Parathyroid adenoma (tissue), 2 donors: ENCODE data around the gene DCHS2.

Experiments
- H2AFZ ChIP-seq: fragments of 300-600 bp; sonication (generic); one replicate; pipeline ENCODE4 v1.7.0; 2017; ENCODE audit warnings: antibody characterized with exemption, mild to moderate bottlenecking
- H3K27ac ChIP-seq: fragments of 300-600 bp; sonication (generic); one replicate; pipeline ENCODE4 v1.7.0; 2017
- H3K27me3 ChIP-seq: fragments of 300-600 bp; sonication (generic); one replicate; pipeline ENCODE4 v1.7.0; 2017; ENCODE audit warnings: low read length; ENCODE audit not compliant: control insufficient read depth, insufficient read depth
- H3K36me3 ChIP-seq: fragments of 300-600 bp; sonication (generic); one replicate; pipeline ENCODE4 v1.7.0; 2017; ENCODE audit warnings: low read length; ENCODE audit not compliant: control insufficient read depth, insufficient read depth
- H3K4me1 ChIP-seq: fragments of 300-600 bp; sonication (generic); one replicate; pipeline ENCODE4 v1.7.0; 2017; ENCODE audit warnings: control low read depth
- H3K4me2 ChIP-seq: fragments of 300-600 bp; sonication (generic); one replicate; pipeline ENCODE4 v1.7.0; 2017; ENCODE audit warnings: low read length
- H3K4me3 ChIP-seq: fragments of 300-600 bp; sonication (generic); one replicate; pipeline ENCODE4 v1.7.0; 2017; ENCODE audit warnings: low read depth, low read length
- H3K79me2 ChIP-seq: fragments of 300-600 bp; sonication (generic); one replicate; pipeline ENCODE4 v1.7.0; 2017; ENCODE audit warnings: control low read depth
- H3K9ac ChIP-seq: fragments of 300-600 bp; sonication (generic); one replicate; pipeline ENCODE4 v1.7.0; 2017; ENCODE audit warnings: mild to moderate bottlenecking
- H3K9me3 ChIP-seq: fragments of 300-600 bp; sonication (generic); one replicate; pipeline ENCODE4 v1.7.0; 2017; ENCODE audit warnings: low read length; ENCODE audit not compliant: control insufficient read depth
- CTCF ChIP-seq: fragments of 300-600 bp; sonication (generic); IDR thresholded peaks from one replicate; pipeline ENCODE4 v1.7.0; 2017; ENCODE audit warnings: antibody characterized with exemption, mild to moderate bottlenecking
- donor health status: primary hyperparathyroidism.

DCHS2 gene

GRCh38 chr4:154211506-154211905 is 280.1 kb downstream of the DCHS2 start:
- Histone ChIP-seq H3K9ac (no peak overlapping the region), H3K4me2 (no peak overlapping the region), H3K4me3 (no peak overlapping the region), H3K36me3 (no peaks in the 10 kb centered on the region), H3K27ac (no peak overlapping the region), H3K27me3 (no peaks in the 10 kb centered on the region), H3K4me1 (no peaks in the 10 kb centered on the region), H3K9me3 (no peaks in the 10 kb centered on the region), H3K79me2 (no peaks in the 10 kb centered on the region), H2AFZ (no peak overlapping the region)
- TF ChIP-seq CTCF, result no peak

- no peak overlapping the region for H3K27ac ChIP-seq
- H3K4me2 ChIP-seq, result no peak overlapping the region
- H3K36me3 ChIP-seq, result no peaks in the 10 kb centered on the region
- H3K9me3 ChIP-seq, result no peaks in the 10 kb centered on the region
- H2AFZ ChIP-seq, result no peak overlapping the region
- TF ChIP-seq CTCF, result no peak
- H3K79me2 ChIP-seq, result no peaks in the 10 kb centered on the region
- no peak overlapping the region for H3K4me3 ChIP-seq
- no peaks in the 10 kb centered on the region for H3K4me1 ChIP-seq
- no peaks in the 10 kb centered on the region for H3K27me3 ChIP-seq
- no peak overlapping the region for H3K9ac ChIP-seq
Measured at GRCh38 chr4:154208424-154208823, 283.2 kb downstream of the DCHS2 start.

GRCh38 chr4:154205471-154205870 is 286.1 kb downstream of the DCHS2 start:
- no peaks in the 10 kb centered on the region for H3K36me3 ChIP-seq
- H3K4me3 ChIP-seq, result no peak overlapping the region
- no peaks in the 10 kb centered on the region for H3K9me3 ChIP-seq
- H2AFZ ChIP-seq, result no peak overlapping the region
- H3K79me2 ChIP-seq, result no peaks in the 10 kb centered on the region
- H3K27ac ChIP-seq, result no peak overlapping the region
- H3K4me2 ChIP-seq, result no peak overlapping the region
- TF ChIP-seq CTCF, result no peak
- H3K9ac ChIP-seq, result no peak overlapping the region
- H3K4me1 ChIP-seq, result no peaks in the 10 kb centered on the region
- H3K27me3 ChIP-seq, result no peaks in the 10 kb centered on the region

- TF ChIP-seq CTCF, result no peak
- Histone ChIP-seq H3K9ac (no peak overlapping the region), H3K27ac (no peak overlapping the region)
Measured at GRCh38 chr4:154194649-154195048, 296.9 kb downstream of the DCHS2 start.

GRCh38 chr4:154192585-154192984 is 299.0 kb downstream of the DCHS2 start:
- no peaks in the 10 kb centered on the region for H3K27me3 ChIP-seq
- TF ChIP-seq CTCF, result no peak
- H3K36me3 ChIP-seq, result no peaks in the 10 kb centered on the region
- no peak overlapping the region for H2AFZ ChIP-seq
- no peaks in the 10 kb centered on the region for H3K9me3 ChIP-seq
- no peak overlapping the region for H3K4me3 ChIP-seq
- no peak overlapping the region for H3K4me2 ChIP-seq
- H3K27ac ChIP-seq, result no peak overlapping the region
- no peak overlapping the region for H3K9ac ChIP-seq
- H3K79me2 ChIP-seq, result no peaks in the 10 kb centered on the region
- no peaks in the 10 kb centered on the region for H3K4me1 ChIP-seq

More at GRCh38 chr4:154194649-154195048, 296.9 kb downstream of the DCHS2 start:
- H3K4me2 ChIP-seq, result no peak overlapping the region
- H3K4me3 ChIP-seq, result no peak overlapping the region
- H3K4me1 ChIP-seq, result no peaks in the 10 kb centered on the region
- no peaks in the 10 kb centered on the region for H3K79me2 ChIP-seq
- H3K9me3 ChIP-seq, result no peaks in the 10 kb centered on the region
- no peaks in the 10 kb centered on the region for H3K27me3 ChIP-seq
- H3K36me3 ChIP-seq, result no peaks in the 10 kb centered on the region
- H2AFZ ChIP-seq, result no peak overlapping the region
